H1 (cell line): Measurements from ENCODE around the gene SPTSSB. TPM values are rescaled to one million over a fixed set of nuclear protein-coding genes. Genes with fewer than 3 reads are reported as not detected.

Source experiments
- CTCF ChIA-PET: fragments of 300-600 bp; sonication (Branson Sonifier 250); formaldehyde crosslinking; loops from one replicate; lab custom pipeline; 2021; ENCODE audit not compliant: partially characterized antibody; lab: Charles Lee
- POLR2A ChIA-PET: fragments of 300-600 bp; sonication (Branson Sonifier 250); formaldehyde crosslinking; loops from one replicate; lab custom pipeline; 2021; ENCODE audit warnings: inconsistent platforms; ENCODE audit not compliant: partially characterized antibody; lab: Charles Lee
- DNase-seq, 2 experiments: peaks; one replicate each; pipeline versions ENCODE4 v3.0.0 to v3.0.0-alpha.2; 2010 to 2022; ENCODE audit warnings: low spot score in 2 of 2, low read depth in 1 of 2, mixed read lengths in 1 of 2
- FAIRE-seq: peaks from 2 replicates; lab custom pipeline; 2011; peaks lifted over from hg19 to GRCh38; lab: Jason Lieb, UNC
- H2AFZ ChIP-seq: 2 replicates; pipeline ENCODE4 v1.8.1; 2012; ENCODE audit warnings: low read length, inconsistent platforms
- H2AK5ac ChIP-seq: 2 replicates; pipeline ENCODE4 v1.6.1; 2013; ENCODE audit warnings: low read depth, low read length
- H2BK120ac ChIP-seq: replicated peaks from 2 replicates; pipeline ENCODE3; 2013; ENCODE audit warnings: low read depth, low read length, inconsistent platforms
- H2BK12ac ChIP-seq: 2 replicates; pipeline ENCODE4 v1.6.1; 2013; ENCODE audit warnings: low read depth, low read length
- H2BK15ac ChIP-seq: 2 replicates; pipeline ENCODE4 v1.6.1; 2013; ENCODE audit warnings: low read length
- H2BK20ac ChIP-seq: 2 replicates; pipeline ENCODE4 v1.6.1; 2013; ENCODE audit warnings: low read length
- H2BK5ac ChIP-seq: 2 replicates; pipeline ENCODE4 v1.6.1; 2013; ENCODE audit warnings: low read depth, low read length
- H3K14ac ChIP-seq: 2 replicates; pipeline ENCODE4 v1.6.1; 2013; ENCODE audit warnings: inconsistent platforms; ENCODE audit not compliant: insufficient read length
- H3K18ac ChIP-seq: 2 replicates; pipeline ENCODE4 v1.6.1; 2013; ENCODE audit warnings: low read length; ENCODE audit errors: extremely low read depth
- H3K23ac ChIP-seq: 2 replicates; pipeline ENCODE4 v1.6.1; 2013; ENCODE audit warnings: inconsistent platforms; ENCODE audit not compliant: insufficient read length
- H3K23me2 ChIP-seq: 2 replicates; pipeline ENCODE4 v1.6.1; 2013; ENCODE audit warnings: low read depth, low read length
- H3K27ac ChIP-seq: 2 replicates; pipeline ENCODE4 v1.6.1; 2011; ENCODE audit warnings: low read depth, low read length, inconsistent platforms
- H3K27me3 ChIP-seq, 4 experiments: replicated peaks in 1 of 4; 1 replicate in 1 of 4; 2 replicates in 3 of 4; pipeline versions ENCODE4 v1.6.1 to v1.8.1; 2011 to 2013; ENCODE audit warnings: low read length in 3 of 4, mild to moderate bottlenecking in 3 of 4, inconsistent platforms in 2 of 4, mixed read lengths in 2 of 4, moderate library complexity in 1 of 4; ENCODE audit not compliant: control insufficient read depth in 3 of 4, insufficient read depth in 3 of 4; ENCODE audit errors: extremely low read depth in 1 of 4
- H3K36me3 ChIP-seq, 4 experiments: 2 replicates each; pipeline versions ENCODE4 v1.6.1 to v1.8.1; 2011 to 2013; ENCODE audit warnings: mild to moderate bottlenecking in 4 of 4, low read length in 3 of 4, moderate library complexity in 2 of 4, control low read depth in 1 of 4, inconsistent platforms in 1 of 4; ENCODE audit not compliant: insufficient read depth in 4 of 4, control insufficient read depth in 2 of 4
- H3K4ac ChIP-seq: replicated peaks from 2 replicates; pipeline ENCODE3; 2013; ENCODE audit warnings: low read length, low read depth, mixed read lengths, inconsistent platforms; ENCODE audit not compliant: insufficient read length
- H3K4me1 ChIP-seq, 4 experiments: replicated peaks in 1 of 4; 1 replicate in 1 of 4; 2 replicates in 3 of 4; pipeline versions ENCODE4 v1.6.1 to v1.8.1; 2011 to 2013; ENCODE audit warnings: low read length in 3 of 4, inconsistent platforms in 2 of 4, mixed read lengths in 1 of 4; ENCODE audit not compliant: insufficient read depth in 4 of 4, control insufficient read depth in 3 of 4
- H3K4me2 ChIP-seq, 2 experiments: 2 replicates each; pipeline versions ENCODE4 v1.6.1 to v1.8.1; 2011 to 2013; ENCODE audit warnings: low read depth in 2 of 2, low read length in 2 of 2, control low read depth in 1 of 2, inconsistent platforms in 1 of 2, mild to moderate bottlenecking in 1 of 2; ENCODE audit not compliant: insufficient read depth in 1 of 2
- H3K4me3 ChIP-seq, 4 experiments: fragments of 200-600, 300-600 bp in 1 of 4; sonication (generic), shearing (Covaris generic), sonication (Bioruptor Twin) in 1 of 4; 2 replicates each; pipeline versions ENCODE4 v1.5.1 to v1.8.1; 2011 to 2016; ENCODE audit warnings: low read length in 4 of 4, low read depth in 3 of 4, control low read depth in 2 of 4, inconsistent platforms in 2 of 4, mild to moderate bottlenecking in 2 of 4, mixed read lengths in 1 of 4, moderate library complexity in 1 of 4; ENCODE audit not compliant: insufficient read depth in 2 of 4; ENCODE audit errors: extremely low read depth in 1 of 4
- H3K56ac ChIP-seq: replicated peaks from 2 replicates; pipeline ENCODE3; 2013; ENCODE audit warnings: low read depth, mild to moderate bottlenecking, mixed read lengths, low read length, inconsistent platforms; ENCODE audit not compliant: insufficient read length
- H3K79me1 ChIP-seq: 2 replicates; pipeline ENCODE4 v1.6.1; 2013; ENCODE audit warnings: low read depth, low read length, control low read depth
- H3K79me2 ChIP-seq, 2 experiments: 2 replicates each; pipeline versions ENCODE4 v1.6.1 to v1.8.1; 2012 to 2013; ENCODE audit warnings: low read length in 2 of 2, mild to moderate bottlenecking in 2 of 2, inconsistent platforms in 1 of 2; ENCODE audit not compliant: insufficient read depth in 2 of 2, control insufficient read depth in 1 of 2
- H3K9ac ChIP-seq, 4 experiments: replicated peaks in 1 of 4; 1 replicate in 1 of 4; 2 replicates in 3 of 4; pipeline versions ENCODE4 v1.6.1 to v1.8.1; 2011 to 2013; ENCODE audit warnings: low read depth in 3 of 4, low read length in 3 of 4, control low read depth in 2 of 4, mild to moderate bottlenecking in 2 of 4, moderate library complexity in 2 of 4, inconsistent platforms in 1 of 4; ENCODE audit errors: extremely low read depth in 1 of 4
- H3K9me3 ChIP-seq, 2 experiments: 2 replicates each; pipeline versions ENCODE4 v1.6.1 to v1.8.1; 2012 to 2013; ENCODE audit warnings: mild to moderate bottlenecking in 2 of 2, moderate library complexity in 2 of 2, control low read depth in 1 of 2, inconsistent platforms in 1 of 2, low read depth in 1 of 2, low read length in 1 of 2, mixed read lengths in 1 of 2; ENCODE audit not compliant: insufficient read depth in 2 of 2
- H4K20me1 ChIP-seq, 2 experiments: replicated peaks in 1 of 2; 2 replicates each; pipeline versions ENCODE3 to v1.8.1; 2011 to 2013; ENCODE audit warnings: inconsistent platforms in 2 of 2, low read length in 2 of 2, mild to moderate bottlenecking in 1 of 2; ENCODE audit not compliant: insufficient read depth in 2 of 2, control insufficient read depth in 1 of 2
- H4K5ac ChIP-seq: 2 replicates; pipeline ENCODE4 v1.6.1; 2013; ENCODE audit warnings: low read length, low read depth, mixed read lengths, inconsistent platforms; ENCODE audit not compliant: insufficient read length
- H4K8ac ChIP-seq: 2 replicates; pipeline ENCODE4 v1.8.0; 2013; ENCODE audit warnings: mild to moderate bottlenecking, moderate library complexity, low read length, inconsistent platforms; ENCODE audit not compliant: insufficient read depth; ENCODE audit errors: extremely low read depth
- H4K91ac ChIP-seq: replicated peaks from 2 replicates; pipeline ENCODE3; 2013; ENCODE audit warnings: low read length, mixed read lengths, inconsistent platforms; ENCODE audit not compliant: insufficient read length
- RAD21 ChIP-seq, 2 experiments: IDR thresholded peaks in 1 of 2; conservative IDR thresholded peaks in 1 of 2; 2 replicates each; pipeline ENCODE4 v1.6.1; 2011; ENCODE audit warnings: low read depth in 2 of 2, low read length in 2 of 2, improper control_type of control experiment in 1 of 2, inconsistent platforms in 1 of 2, mild to moderate bottlenecking in 1 of 2, moderate library complexity in 1 of 2
- SP2 ChIP-seq: IDR thresholded peaks from 2 replicates; pipeline ENCODE4 v1.6.1; 2012; ENCODE audit warnings: mild to moderate bottlenecking, low read length, inconsistent platforms
- WGBS, 2 experiments: shearing (Covaris generic) in 1 of 2; methylation state at CpG; one replicate each; pipeline versions ENCODE4 v1.1.6 to v1.1.7; 2013 to 2015; ENCODE audit warnings: low lambda C conversion rate in 2 of 2, mixed read lengths in 2 of 2, inconsistent platforms in 1 of 2, low coverage in 1 of 2, missing lambda C conversion rate in 1 of 2; ENCODE audit not compliant: insufficient replicate concordance in 2 of 2, insufficient coverage in 1 of 2, insufficient read length in 1 of 2; ENCODE audit errors: extremely low coverage in 1 of 2, missing lambda C conversion rate in 1 of 2; 5-methylcytosine and 5-hydroxymethylcytosine counted together
- polyA plus RNA-seq, 7 experiments: library from polyadenylated mRNA; depleted of rRNA in 3 of 7; stranded (reverse) in 5 of 7; unstranded in 2 of 7; fragments of >200 nt in 5 of 7; fragments of 200-250 nt in 2 of 7; gene quantifications; 1 replicate in 5 of 7; 2 replicates in 1 of 7; 4 replicates in 1 of 7; pipeline versions ENCODE4 v1.2.1 to v1.2.3, GENCODE V29; 2011 to 2013; ENCODE audit warnings: missing spikeins in 2 of 7, mixed read lengths in 2 of 7
- total RNA-seq: library from RNA; stranded (reverse); fragmentation: NEBNext Ultra II Directional; extraction: Animal tissue kit (Norgen Biotek cat#: 25700); gene quantifications from 2 replicates; pipeline ENCODE4 v1.2.1, GENCODE V29; 2021

Gene SPTSSB
- total and polyA plus RNA-seq, 2 of the 8 experiments (the other 6 are each of a cell fraction or from before 2014, with no cell fraction given) = 33.4 to 52.5 TPM

GRCh38 chr3:161413127-161413854, 42.0 kb upstream of the SPTSSB start:
- H3K4me1 ChIP-seq = peaks cover 0 to 4% (median 1%) of the 10 kb centered on the region in 4 experiments; a peak in 2 of 7 replicates
- H4K8ac ChIP-seq = no peak overlapping the region
- peak; percentile 2 to 7; a peak in 1 of 4 replicates for TF ChIP-seq RAD21 (IDR thresholded peaks at IDR 0.05 in 1 of 2, conservative IDR thresholded peaks at IDR 0.05 in 1 of 2; ENCODE audit: low read depth in 2 of 2, low read length in 2 of 2)
- no peak for TF ChIP-seq SP2
- no peaks in the 10 kb centered on the region for H3K36me3 ChIP-seq
- H4K91ac ChIP-seq = no peak overlapping the region
- 0 out of 2 replicates have a peak overlapping the region, but pooled peaks have one; percentile 42 for H2AFZ ChIP-seq
- H3K23me2 ChIP-seq = no peaks in the 10 kb centered on the region; the same call in 1 of the 2 replicates
- H2BK5ac ChIP-seq = no peak overlapping the region
- H2BK15ac ChIP-seq = no peak overlapping the region
- no peak for FAIRE-seq
- H3K4ac ChIP-seq = no peak overlapping the region
- H3K23ac ChIP-seq = no peak overlapping the region
- no peaks in the 10 kb centered on the region for H3K27me3 ChIP-seq
- CTCF ChIA-PET = interaction anchor here (0.7 to 1.4 kb wide), 7 partner anchors 11 to 315 kb away, joined by 3 to 4 read pairs (median 3); no protein-coding TSS in a partner anchor
- no peak overlapping the region for H4K5ac ChIP-seq
- no peak overlapping the region for H2BK12ac ChIP-seq
- no peak overlapping the region for H3K27ac ChIP-seq
- no peak overlapping the region for H3K18ac ChIP-seq
- H3K79me2 ChIP-seq = no peaks in the 10 kb centered on the region
- POLR2A ChIA-PET = interaction anchor here (0.7 kb wide), 1 partner anchor 309 kb away, joined by 3 read pairs; no protein-coding TSS in a partner anchor
- no peak for DNase-seq
- no peaks in the 10 kb centered on the region for H4K20me1 ChIP-seq
- no peak overlapping the region for H3K14ac ChIP-seq
- H3K56ac ChIP-seq = no peak overlapping the region
- peaks cover 3 to 11% of the 10 kb centered on the region in 2 experiments; a peak in 1 of 4 replicates for H3K9me3 ChIP-seq
- no peak overlapping the region for H2AK5ac ChIP-seq
- H3K4me2 ChIP-seq = no peak overlapping the region
- WGBS, 2 experiments = 79% methylated on average over 2 of the region's 2 CpGs; no CpG with 5 or more reads in 1 of the 2 experiments
- no peak overlapping the region for H2BK120ac ChIP-seq
- no peak overlapping the region for H2BK20ac ChIP-seq
- no peak overlapping the region for H3K9ac ChIP-seq
- H3K4me3 ChIP-seq = no peak overlapping the region
- no peaks in the 10 kb centered on the region for H3K79me1 ChIP-seq
